OCI-LY7 (cell line): ENCODE data around the gene KIF1B. TPM values are rescaled to one million over a fixed set of nuclear protein-coding genes. Genes with fewer than 3 reads are reported as not detected.

Experiments
- BruUV-seq: library from RNA; stranded (reverse); fragments of 400-500 nt; replicated peaks from 2 replicates; lab custom pipeline; 2021; lab: Mats Ljungman, UMichigan
- CTCF ChIA-PET: fragments of 300-600 bp; sonication (Branson Sonifier 250); formaldehyde crosslinking; loops from one replicate; lab custom pipeline; 2022; ENCODE audit warnings: antibody characterized with exemption; ENCODE audit not compliant: unreplicated experiment; lab: Charles Lee
- POLR2A ChIA-PET: fragments of 300-600 bp; sonication (Branson Sonifier 250); formaldehyde crosslinking; loops from one replicate; lab custom pipeline; 2022; ENCODE audit warnings: antibody characterized with exemption; lab: Charles Lee
- DNase-seq: peaks from one replicate; pipeline ENCODE4 v3.0.0-alpha.2; 2015; ENCODE audit warnings: low spot score
- H2AFZ ChIP-seq: fragments of 200-600 bp; sonication (generic), shearing (Covaris generic); 2 replicates; pipeline ENCODE4 v1.6.1; 2014; ENCODE audit warnings: mild to moderate bottlenecking, antibody characterized with exemption, low read length, moderate library complexity
- H3K27ac ChIP-seq: fragments of 200-600 bp; sonication (generic); 2 replicates; pipeline ENCODE4 v1.5.1; 2014; ENCODE audit warnings: mixed run types, low read depth, mild to moderate bottlenecking, moderate library complexity, low read length, inconsistent platforms; ENCODE audit not compliant: poor library complexity, severe bottlenecking
- H3K36me3 ChIP-seq: fragments of 200-600 bp; sonication (generic); 2 replicates; pipeline ENCODE4 v1.6.1; 2014; ENCODE audit warnings: mild to moderate bottlenecking, antibody characterized with exemption, low read length, moderate library complexity, mixed read lengths; ENCODE audit not compliant: insufficient read depth
- H3K4me1 ChIP-seq: fragments of 200-600 bp; sonication (generic); 2 replicates; pipeline ENCODE4 v1.5.1; 2014; ENCODE audit warnings: mild to moderate bottlenecking, low read length; ENCODE audit not compliant: insufficient read depth, poor library complexity, severe bottlenecking
- H3K4me2 ChIP-seq: fragments of 200-600 bp; sonication (generic); 2 replicates; pipeline ENCODE4 v1.6.1; 2014; ENCODE audit warnings: mild to moderate bottlenecking, low read length
- H3K4me3 ChIP-seq: fragments of 200-600 bp; sonication (generic); 2 replicates; pipeline ENCODE4 v1.5.1; 2014; ENCODE audit warnings: mild to moderate bottlenecking, low read depth, low read length; ENCODE audit not compliant: poor library complexity, severe bottlenecking
- H3K79me2 ChIP-seq: fragments of 200-600 bp; sonication (generic); 2 replicates; pipeline ENCODE4 v1.6.1; 2016; ENCODE audit warnings: low read depth, mild to moderate bottlenecking, low read length, moderate library complexity, mixed read lengths; ENCODE audit not compliant: insufficient read depth
- H3K9me2 ChIP-seq: fragments of 200-600 bp; sonication (generic); 2 replicates; pipeline ENCODE4 v1.6.1; 2016; ENCODE audit warnings: mild to moderate bottlenecking, low read length, mixed read lengths; ENCODE audit not compliant: insufficient read depth
- H3K9me3 ChIP-seq: fragments of 200-600 bp; sonication (generic); 2 replicates; pipeline ENCODE4 v1.6.1; 2014; ENCODE audit warnings: mild to moderate bottlenecking, mixed run types, low read length, mixed read lengths
- H4K20me1 ChIP-seq: fragments of 200-600 bp; sonication (generic); 2 replicates; pipeline ENCODE4 v1.6.1; 2014; ENCODE audit warnings: mild to moderate bottlenecking, antibody characterized with exemption, low read length, moderate library complexity, mixed read lengths; ENCODE audit not compliant: insufficient read depth
- EZH2phosphoT487 ChIP-seq: fragments of 200-600 bp; sonication (generic); IDR thresholded peaks from 2 replicates; pipeline ENCODE4 v1.6.1; 2018; ENCODE audit warnings: low read depth, borderline replicate concordance, mild to moderate bottlenecking, mixed run types, antibody characterized with exemption, low read length, moderate library complexity, mixed read lengths
- intact Hi-C: fragments of 100-400 bp; cut with micrococcal nuclease; formaldehyde crosslinking; loops from one replicate; pipeline ENCODE4 v1.10.0; 2022; ENCODE audit not compliant: unreplicated experiment
- total RNA-seq, 2 experiments: library from RNA; depleted of rRNA in 1 of 2; stranded (reverse); fragments of >200 nt in 1 of 2; shearing (Covaris generic) in 1 of 2; gene quantifications; 2 replicates each; pipeline ENCODE4 v1.2.3, GENCODE V29; 2014 to 2022
- TF ChIP-seq, protein P1 (sequence below): fragments of 200-600 bp; sonication (generic); conservative IDR thresholded peaks from 2 replicates; pipeline ENCODE4 v1.5.1; 2014; ENCODE audit warnings: mild to moderate bottlenecking, antibody characterized with exemption, low read length, moderate library complexity, mixed read lengths

Gene KIF1B
- total RNA-seq, 2 experiments from 2014 or later = 3.8 to 4.8 TPM

DNA sequence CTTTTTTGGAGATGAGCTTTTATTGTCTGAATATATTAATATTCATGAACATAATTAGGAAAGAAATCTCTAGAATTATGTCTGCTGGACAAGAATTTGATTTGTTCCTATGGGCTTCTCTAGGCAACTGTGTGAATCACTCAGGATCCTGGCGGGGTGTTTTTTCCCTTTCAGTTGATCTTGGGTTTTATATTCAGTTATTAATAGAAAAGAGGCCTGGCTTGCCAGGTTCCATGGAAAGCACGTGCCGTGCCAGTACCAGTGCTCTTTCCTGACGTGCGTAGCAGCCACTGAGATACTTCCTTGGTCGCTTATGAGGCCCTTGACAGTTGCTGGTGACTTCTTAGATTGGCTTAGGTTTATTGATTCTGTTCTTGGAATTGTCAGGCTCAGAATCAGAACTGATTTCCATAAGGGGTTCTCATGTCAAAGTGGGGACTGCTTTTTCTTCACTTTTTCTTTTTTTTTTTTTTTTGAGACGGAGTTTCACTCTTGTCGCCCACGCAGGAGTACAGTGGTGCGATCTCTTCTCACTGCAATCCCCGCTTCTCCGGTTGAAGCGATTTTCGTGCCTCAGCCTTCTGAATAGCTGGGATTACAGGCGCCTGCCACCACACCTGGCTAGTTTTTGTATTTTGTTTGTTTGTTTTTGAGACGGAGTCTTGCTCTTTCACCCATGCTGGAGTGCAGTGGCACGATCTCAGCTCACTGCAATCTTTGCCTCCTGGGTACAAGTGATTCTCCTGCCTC lies 48.7 kb upstream of the KIF1B start:
- BruUV-seq = no TSS peak
- peaks cover 7% of the 10 kb centered on the region for H3K36me3 ChIP-seq
- intact Hi-C loops = no loop called here
- no peaks in the 10 kb centered on the region for H3K9me2 ChIP-seq
- no peak overlapping the region for H3K4me2 ChIP-seq
- H4K20me1 ChIP-seq = no peaks in the 10 kb centered on the region
- no peaks in the 10 kb centered on the region for H3K9me3 ChIP-seq
- no peaks in the 10 kb centered on the region for H3K4me1 ChIP-seq
- no peak overlapping the region for H3K27ac ChIP-seq
- DNase-seq = no peak
- CTCF ChIA-PET = no interaction called here
- POLR2A ChIA-PET = no interaction called here
- H2AFZ ChIP-seq = no peak overlapping the region
- TF ChIP-seq EZH2phosphoT487 = no peak
- TF ChIP-seq, protein P1, sequence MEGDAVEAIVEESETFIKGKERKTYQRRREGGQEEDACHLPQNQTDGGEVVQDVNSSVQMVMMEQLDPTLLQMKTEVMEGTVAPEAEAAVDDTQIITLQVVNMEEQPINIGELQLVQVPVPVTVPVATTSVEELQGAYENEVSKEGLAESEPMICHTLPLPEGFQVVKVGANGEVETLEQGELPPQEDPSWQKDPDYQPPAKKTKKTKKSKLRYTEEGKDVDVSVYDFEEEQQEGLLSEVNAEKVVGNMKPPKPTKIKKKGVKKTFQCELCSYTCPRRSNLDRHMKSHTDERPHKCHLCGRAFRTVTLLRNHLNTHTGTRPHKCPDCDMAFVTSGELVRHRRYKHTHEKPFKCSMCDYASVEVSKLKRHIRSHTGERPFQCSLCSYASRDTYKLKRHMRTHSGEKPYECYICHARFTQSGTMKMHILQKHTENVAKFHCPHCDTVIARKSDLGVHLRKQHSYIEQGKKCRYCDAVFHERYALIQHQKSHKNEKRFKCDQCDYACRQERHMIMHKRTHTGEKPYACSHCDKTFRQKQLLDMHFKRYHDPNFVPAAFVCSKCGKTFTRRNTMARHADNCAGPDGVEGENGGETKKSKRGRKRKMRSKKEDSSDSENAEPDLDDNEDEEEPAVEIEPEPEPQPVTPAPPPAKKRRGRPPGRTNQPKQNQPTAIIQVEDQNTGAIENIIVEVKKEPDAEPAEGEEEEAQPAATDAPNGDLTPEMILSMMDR = no peak
- no peaks in the 10 kb centered on the region for H3K79me2 ChIP-seq
- no peak overlapping the region for H3K4me3 ChIP-seq

DNA sequence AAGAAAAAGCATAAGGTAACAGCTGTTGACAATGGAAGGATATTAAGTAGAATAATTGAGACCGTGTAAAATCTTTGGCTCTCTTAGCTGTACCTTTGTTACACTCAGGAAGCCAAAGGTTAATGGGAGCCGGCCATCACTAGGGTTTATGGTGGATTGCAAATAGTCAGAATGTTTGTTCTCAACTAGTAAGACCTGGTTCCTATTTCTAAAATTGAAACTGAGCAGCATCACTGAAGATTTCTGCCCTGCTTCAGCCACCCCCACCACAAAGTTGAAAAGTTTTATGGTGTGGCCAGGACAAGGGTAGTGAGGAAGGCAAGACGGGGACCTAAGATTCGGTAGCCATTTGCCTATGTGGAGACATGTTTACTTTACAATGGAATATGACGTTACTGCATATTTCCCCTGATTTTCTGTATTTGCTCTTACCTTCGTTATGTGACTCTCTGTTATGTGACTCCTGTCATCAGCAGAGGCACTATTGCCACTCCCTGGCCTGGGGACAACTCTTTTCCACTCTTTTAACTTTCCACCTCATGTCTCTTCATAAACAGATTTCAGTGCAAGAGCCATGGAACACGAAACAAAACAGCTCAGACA lies 41.4 kb upstream of the KIF1B start:
- H3K4me3 ChIP-seq = no peak overlapping the region
- TF ChIP-seq, protein P1 = no peak
- no peak for TF ChIP-seq EZH2phosphoT487
- no peaks in the 10 kb centered on the region for H3K9me3 ChIP-seq
- intact Hi-C loops = no loop called here
- POLR2A ChIA-PET = interaction anchor here (1.0 kb wide), 1 partner anchor 195 kb away, joined by 9 read pairs; no protein-coding TSS in a partner anchor
- no peaks in the 10 kb centered on the region for H3K4me1 ChIP-seq
- no peaks in the 10 kb centered on the region for H3K79me2 ChIP-seq
- BruUV-seq = no TSS peak
- no peak for DNase-seq
- peaks cover 42% of the 10 kb centered on the region for H3K36me3 ChIP-seq
- no peak overlapping the region for H3K27ac ChIP-seq
- no peak overlapping the region for H3K4me2 ChIP-seq
- H3K9me2 ChIP-seq = no peaks in the 10 kb centered on the region
- no peak overlapping the region for H2AFZ ChIP-seq
- CTCF ChIA-PET = no interaction called here
- no peaks in the 10 kb centered on the region for H4K20me1 ChIP-seq

DNA sequence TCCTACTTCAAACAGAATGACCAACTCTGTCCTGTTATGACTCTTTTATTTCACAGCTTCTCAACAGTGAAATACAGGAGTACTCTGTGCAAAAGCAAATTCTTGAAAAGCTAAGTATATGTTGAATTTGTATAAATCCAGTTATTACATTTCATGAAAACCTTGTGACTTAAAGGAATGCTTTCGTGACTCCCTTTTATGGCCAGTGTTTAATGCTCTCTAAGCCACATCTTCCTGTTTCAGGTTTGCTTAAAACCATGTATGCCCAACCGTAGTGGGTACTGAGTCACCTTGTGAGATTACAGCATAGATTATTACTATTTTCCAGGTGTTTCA lies 40.2 kb upstream of the KIF1B start:
- Histone ChIP-seq H3K9me3 (no peaks in the 10 kb centered on the region), H3K9me2 (no peaks in the 10 kb centered on the region), H3K79me2 (no peaks in the 10 kb centered on the region), H3K4me1 (no peaks in the 10 kb centered on the region), H3K27ac (no peak overlapping the region), H2AFZ (no peak overlapping the region), H3K4me2 (no peak overlapping the region), H3K36me3 (peaks cover 37% of the 10 kb centered on the region), H4K20me1 (no peaks in the 10 kb centered on the region), H3K4me3 (no peak overlapping the region)
- intact Hi-C loops = no loop called here
- POLR2A ChIA-PET = interaction anchor here (0.5 to 0.6 kb wide), 2 partner anchors 36 to 353 kb away, joined by 3 read pairs; no protein-coding TSS in a partner anchor
- DNase-seq = no peak
- BruUV-seq = no TSS peak
- CTCF ChIA-PET = no interaction called here
- TF ChIP-seq, protein P1 = no peak
- TF ChIP-seq EZH2phosphoT487 = no peak
